HepG2 (cell line): Measurements from ENCODE around the gene DLG2. TPM values are rescaled to one million over a fixed set of nuclear protein-coding genes. Genes with fewer than 3 reads are reported as not detected.

Experiments
- ATAC-seq: fragments of 200-7000 bp; cut with Tn5 transposase; 3 replicates; pipeline ENCODE4 v1.9.1; 2020; ENCODE audit warnings: mild to moderate bottlenecking, moderate library complexity
- BruUV-seq: library from RNA; stranded (reverse); fragments of 400-500 nt; replicated peaks from 2 replicates; lab custom pipeline; 2021; lab: Mats Ljungman, UMichigan
- CTCF ChIA-PET: fragments of 300-600 bp; formaldehyde crosslinking; extraction: SDS; loops from one replicate; lab custom pipeline; 2021; ENCODE audit warnings: low total read pairs, inconsistent platforms, low intra/inter-chr PET ratio; lab: Yijun Ruan, JAX
- POLR2A ChIA-PET: fragments of 350-600 bp; sonication (Branson Sonifier 250); formaldehyde crosslinking; loops from one replicate; lab custom pipeline; 2020; ENCODE audit warnings: antibody characterized with exemption, inconsistent platforms; lab: Yijun Ruan, JAX
- DNase-seq: peaks from one replicate; pipeline ENCODE4 v3.0.0-alpha.2; 2015; ENCODE audit warnings: low spot score
- FAIRE-seq: peaks from 3 replicates; lab custom pipeline; 2011; peaks lifted over from hg19 to GRCh38; lab: Jason Lieb, UNC
- H2AFZ ChIP-seq: one replicate; pipeline ENCODE4 v1.6.1; 2011; ENCODE audit warnings: low read length, inconsistent platforms
- H3K27ac ChIP-seq: fragments of 300-600 bp; 3 replicates; pipeline ENCODE4 v1.8.0; 2011; ENCODE audit warnings: mixed run types, mild to moderate bottlenecking, mixed read lengths, low read length, inconsistent platforms; ENCODE audit not compliant: insufficient read depth; ENCODE audit errors: extremely low read length
- H3K27me3 ChIP-seq, 2 experiments: fragments of 200-600 bp in 1 of 2; 2 replicates in 1 of 2; 3 replicates in 1 of 2; pipeline versions ENCODE4 v1.6.0 to v1.8.0; 2011; ENCODE audit warnings: low read length in 2 of 2, mild to moderate bottlenecking in 2 of 2, moderate library complexity in 2 of 2, inconsistent platforms in 1 of 2; ENCODE audit not compliant: insufficient read depth in 2 of 2, control insufficient read depth in 1 of 2
- H3K36me3 ChIP-seq, 2 experiments: fragments of 200-600 bp in 1 of 2; replicated peaks in 1 of 2; 2 replicates in 1 of 2; 3 replicates in 1 of 2; pipeline versions ENCODE4 v1.5.1 to v1.8.0; 2011; ENCODE audit warnings: low read length in 2 of 2, inconsistent platforms in 1 of 2; ENCODE audit not compliant: insufficient read depth in 2 of 2, control insufficient read depth in 1 of 2
- H3K4me1 ChIP-seq: 2 replicates; pipeline ENCODE4 v1.5.1; 2012; ENCODE audit warnings: low read length, inconsistent platforms; ENCODE audit not compliant: insufficient read depth
- H3K4me2 ChIP-seq: 2 replicates; pipeline ENCODE4 v1.6.0; 2011; ENCODE audit warnings: low read depth, low read length, inconsistent platforms
- H3K4me3 ChIP-seq, 3 experiments: fragments of 200-600 bp in 1 of 3; sonication (generic), shearing (Covaris generic) in 1 of 3; replicated peaks in 1 of 3; 2 replicates each; pipeline ENCODE4 v1.5.1; 2011 to 2016; ENCODE audit warnings: low read length in 3 of 3, inconsistent platforms in 2 of 3, low read depth in 2 of 3, mild to moderate bottlenecking in 2 of 3, control low read depth in 1 of 3, mixed read lengths in 1 of 3; ENCODE audit not compliant: insufficient read depth in 1 of 3
- H3K79me2 ChIP-seq: one replicate; pipeline ENCODE4 v1.6.1; 2011; ENCODE audit warnings: low read length, inconsistent platforms; ENCODE audit not compliant: insufficient read depth
- H3K9ac ChIP-seq: 2 replicates; pipeline ENCODE4 v1.6.0; 2011; ENCODE audit warnings: mild to moderate bottlenecking, low read depth, low read length, inconsistent platforms; ENCODE audit not compliant: insufficient read depth
- H3K9me3 ChIP-seq: 2 replicates; pipeline ENCODE4 v1.5.1; 2012; ENCODE audit warnings: mild to moderate bottlenecking, low read length
- H4K20me1 ChIP-seq: 2 replicates; pipeline ENCODE4 v1.6.0; 2011; ENCODE audit warnings: inconsistent platforms, mild to moderate bottlenecking, low read length, moderate library complexity; ENCODE audit not compliant: insufficient read depth
- ATM ChIP-seq: fragments of 450-650 bp; IDR thresholded peaks from 2 replicates; pipeline ENCODE4 v1.7.1; 2017; ENCODE audit warnings: mild to moderate bottlenecking, borderline replicate concordance
- CENPT ChIP-seq: sonication (generic); formaldehyde crosslinking; IDR thresholded peaks from 2 replicates; pipeline ENCODE4 v1.8.0; 2022; ENCODE audit warnings: low read depth, mild to moderate bottlenecking, moderate library complexity, missing genetic modification reagents
- CREB1 ChIP-seq, 2 experiments: fragments of 450-650 bp in 1 of 2; IDR thresholded peaks; 2 replicates each; pipeline ENCODE4 v1.6.1; 2016 to 2017; ENCODE audit warnings: control low read depth in 1 of 2, mild to moderate bottlenecking in 1 of 2, missing compliant biosample characterization in 1 of 2, missing genetic modification characterization in 1 of 2
- ELF3 ChIP-seq: IDR thresholded peaks from 2 replicates; pipeline ENCODE4 v1.6.1; 2016; ENCODE audit warnings: missing genetic modification reagents, missing compliant biosample characterization
- MTF1 ChIP-seq: sonication (generic); formaldehyde crosslinking; IDR thresholded peaks from 2 replicates; pipeline ENCODE4 v1.5.0; 2020; ENCODE audit warnings: missing genetic modification reagents
- NFKB2 ChIP-seq: sonication (generic); formaldehyde crosslinking; IDR thresholded peaks from 2 replicates; pipeline ENCODE4 v1.4.0; 2020; ENCODE audit warnings: missing genetic modification reagents, borderline replicate concordance
- NKX3-1 ChIP-seq: sonication (generic); formaldehyde crosslinking; IDR thresholded peaks from 2 replicates; pipeline ENCODE4 v1.5.0; 2020; ENCODE audit warnings: missing genetic modification reagents
- PBX3 ChIP-seq: sonication (generic); formaldehyde crosslinking; IDR thresholded peaks from 2 replicates; pipeline ENCODE4 v1.8.1; 2023; ENCODE audit warnings: missing genetic modification reagents, inconsistent platforms, borderline replicate concordance
- TCF12 ChIP-seq, 2 experiments: fragments of 450-650 bp in 1 of 2; sonication (generic) in 1 of 2; formaldehyde crosslinking in 1 of 2; IDR thresholded peaks; 2 replicates each; pipeline versions ENCODE4 v1.6.1 to v1.8.0; 2017 to 2022; ENCODE audit warnings: antibody characterized with exemption in 1 of 2, mild to moderate bottlenecking in 1 of 2, missing genetic modification reagents in 1 of 2, moderate library complexity in 1 of 2
- YEATS2 ChIP-seq: sonication (generic); formaldehyde crosslinking; IDR thresholded peaks from 2 replicates; pipeline ENCODE4 v1.4.0; 2020; ENCODE audit warnings: missing genetic modification reagents, borderline replicate concordance
- ZBTB4 ChIP-seq: sonication (generic); formaldehyde crosslinking; IDR thresholded peaks from 2 replicates; pipeline ENCODE4 v1.4.0; 2020; ENCODE audit warnings: missing genetic modification reagents, mild to moderate bottlenecking, borderline replicate concordance
- ZC3H4 ChIP-seq: sonication (generic); formaldehyde crosslinking; IDR thresholded peaks from 2 replicates; pipeline ENCODE4 v1.4.0; 2020; ENCODE audit warnings: missing genetic modification reagents, borderline replicate concordance
- ZNF10 ChIP-seq: sonication (generic); formaldehyde crosslinking; IDR thresholded peaks from 2 replicates; pipeline ENCODE4 v1.4.0; 2020; ENCODE audit warnings: mild to moderate bottlenecking, low read depth, missing genetic modification reagents, borderline replicate concordance
- ZNF329 ChIP-seq: sonication (generic); formaldehyde crosslinking; IDR thresholded peaks from 2 replicates; pipeline ENCODE4 v1.9.0; 2021; ENCODE audit warnings: low read depth, mild to moderate bottlenecking, missing genetic modification reagents
- WGBS: methylation state at CpG from one replicate; pipeline ENCODE4 v1.1.6; 2017; ENCODE audit warnings: low lambda C conversion rate; 5-methylcytosine and 5-hydroxymethylcytosine counted together
- in situ Hi-C: cut with HindIII; loops from 2 replicates; pipeline ENCODE4 v1.10.0; 2017; ENCODE audit warnings: low pct_unique_long_range_greater_than_20kb; ENCODE audit not compliant: extremely low pct_ligation_motif_present
- intact Hi-C: fragments of 100-400 bp; cut with micrococcal nuclease; formaldehyde crosslinking; loops from one replicate; pipeline ENCODE4 v1.10.0; 2022; ENCODE audit not compliant: unreplicated experiment
- polyA plus RNA-seq, 8 experiments: library from polyadenylated mRNA; depleted of rRNA in 3 of 8; stranded (reverse) in 7 of 8; unstranded in 1 of 8; fragments of >200 nt; fragmentation: Illumina TruSeq in 4 of 8; extraction: Trizol in 4 of 8; gene quantifications; 2 replicates each; pipeline versions ENCODE4 v1.2.1 to v1.2.3, GENCODE V29; 2011 to 2016; ENCODE audit warnings: low read depth in 4 of 8, missing spikeins in 1 of 8, mixed read lengths in 1 of 8; ENCODE audit not compliant: insufficient read depth in 1 of 8
- total RNA-seq, 5 experiments: library from RNA; depleted of rRNA; stranded (reverse); fragments of >200 nt; fragmentation: Illumina TruSeq; extraction: Trizol; gene quantifications; 2 replicates each; pipeline ENCODE4 v1.2.3, GENCODE V29; 2016; ENCODE audit warnings: low read depth in 1 of 5

DLG2 gene
- total and polyA plus RNA-seq, 2 of the 13 experiments (the other 11 are each of a cell fraction or from before 2014, with no cell fraction given), result 0.46 to 1.0 TPM

DNA sequence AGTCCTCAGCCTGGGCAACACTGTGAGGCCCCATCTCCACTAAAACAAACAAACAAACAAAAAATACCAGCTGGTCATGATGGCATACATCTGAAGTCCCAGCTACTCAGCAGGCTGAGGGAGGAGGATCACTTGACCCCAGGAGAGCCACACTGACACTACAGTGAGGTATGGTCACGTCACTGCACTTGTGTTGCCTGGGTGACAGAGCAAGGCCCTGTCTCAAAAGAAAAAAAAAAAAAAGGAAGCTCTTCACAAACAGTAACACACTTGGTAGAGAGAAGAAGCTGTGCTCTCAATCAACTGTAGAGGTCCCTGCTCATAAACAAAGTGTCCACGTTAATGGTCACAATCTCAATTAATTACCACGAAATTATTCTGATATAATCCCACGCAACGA is 1939.4 kb downstream of the DLG2 start:
- Histone ChIP-seq H3K27me3 (no peaks in the 10 kb centered on the region), H3K4me2 (no peak overlapping the region), H3K36me3 (no peaks in the 10 kb centered on the region), H3K9ac (no peak overlapping the region), H3K4me3 (no peak overlapping the region)
- intact Hi-C loops, result no loop called here
- in situ Hi-C loops, result no loop called here
- WGBS, result 17% methylated on average over 5 of the region's 5 CpGs
- CTCF ChIA-PET, result no interaction called here
- BruUV-seq, result no TSS peak
- no peak for TF ChIP-seq ZNF329 (CRISPR knock-in tag)
- TF ChIP-seq ATM, result no peak
- peak; percentile 21; the same call in 1 of the 2 replicates for TF ChIP-seq CREB1 (IDR thresholded peaks at IDR 0.05)
- no peak for TF ChIP-seq CREB1 (CRISPR knock-in tag; IDR thresholded peaks at IDR 0.05)
- TF ChIP-seq NFKB2 (CRISPR knock-in tag), result no peak
- TF ChIP-seq, all 625 proteins: peak for 1
- DNase-seq, result no peak
- no peaks in the 10 kb centered on the region for H4K20me1 ChIP-seq
- no peak overlapping the region for H3K27ac ChIP-seq
- ATAC-seq, result no peak
- no peak overlapping the region for H2AFZ ChIP-seq
- H3K79me2 ChIP-seq, result no peaks in the 10 kb centered on the region
- no peaks in the 10 kb centered on the region for H3K9me3 ChIP-seq
- POLR2A ChIA-PET, result no interaction called here
- no peak for FAIRE-seq
- H3K4me1 ChIP-seq, result no peaks in the 10 kb centered on the region

GRCh38 chr11:83685730-83686129 is 1941.4 kb downstream of the DLG2 start:
- in situ Hi-C loops (no loop called here), intact Hi-C loops (no loop called here)
- H3K36me3 ChIP-seq, result no peaks in the 10 kb centered on the region
- H2AFZ ChIP-seq, result no peak overlapping the region
- CTCF ChIA-PET, result no interaction called here
- H3K4me2 ChIP-seq, result no peak overlapping the region
- POLR2A ChIA-PET, result no interaction called here
- no peaks in the 10 kb centered on the region for H3K79me2 ChIP-seq
- no peaks in the 10 kb centered on the region for H4K20me1 ChIP-seq
- WGBS, result 43% methylated on average over 2 of the region's 2 CpGs
- no peak overlapping the region for H3K27ac ChIP-seq
- BruUV-seq, result no TSS peak
- H3K27me3 ChIP-seq, result no peaks in the 10 kb centered on the region
- FAIRE-seq, result no peak
- DNase-seq, result no peak
- H3K4me3 ChIP-seq, result no peak overlapping the region
- ATAC-seq, result no peak
- H3K9me3 ChIP-seq, result no peaks in the 10 kb centered on the region
- H3K4me1 ChIP-seq, result no peaks in the 10 kb centered on the region
- H3K9ac ChIP-seq, result no peak overlapping the region
- TF ChIP-seq ZC3H4, result no peak
- no peak for TF ChIP-seq TCF12 (IDR thresholded peaks at IDR 0.05)
- TF ChIP-seq TCF12 (CRISPR knock-in tag; IDR thresholded peaks at IDR 0.05), result no peak
- no peak for TF ChIP-seq ZNF10 (CRISPR knock-in tag)
- TF ChIP-seq ZBTB4 (CRISPR knock-in tag), result no peak
- TF ChIP-seq PBX3 (CRISPR knock-in tag), result no peak
- no peak for TF ChIP-seq MTF1 (CRISPR knock-in tag)
- TF ChIP-seq YEATS2 (CRISPR knock-in tag), result no peak
- TF ChIP-seq CENPT (CRISPR knock-in tag), result no peak
- TF ChIP-seq ELF3 (CRISPR knock-in tag), result no peak
- TF ChIP-seq NKX3-1, result no peak
